RWPE1 (cell line): Measurements from ENCODE around the gene SLC25A13.
"Not testable (repeated sequence)": the region's sequence is repeated elsewhere in the genome, so short reads cannot be mapped to it uniquely, and the experiment has no call there.

Experiments used
- CTCF ChIA-PET: fragments of 350-600 bp; sonication (Branson Sonifier 250); formaldehyde crosslinking; extraction: SDS; loops from one replicate; lab custom pipeline; 2021; lab: Yijun Ruan, JAX
- POLR2A ChIA-PET: fragments of 400-600 bp; formaldehyde crosslinking; extraction: SDS; loops from one replicate; lab custom pipeline; 2020; ENCODE audit warnings: antibody characterized with exemption; ENCODE audit not compliant: low non-redundant PET; lab: Yijun Ruan, JAX
- DNase-seq: peaks from one replicate; pipeline ENCODE4 v3.0.0; 2012; ENCODE audit warnings: low spot score
- H3K27ac ChIP-seq: fragments of 450-650 bp; 2 replicates; pipeline ENCODE4 v1.5.1; 2017
- TF ChIP-seq, protein P1 (sequence below): fragments of 450-650 bp; conservative IDR thresholded peaks from 2 replicates; pipeline ENCODE4 v1.5.1; 2017; ENCODE audit warnings: low read depth, mild to moderate bottlenecking

SLC25A13 gene

DNA sequence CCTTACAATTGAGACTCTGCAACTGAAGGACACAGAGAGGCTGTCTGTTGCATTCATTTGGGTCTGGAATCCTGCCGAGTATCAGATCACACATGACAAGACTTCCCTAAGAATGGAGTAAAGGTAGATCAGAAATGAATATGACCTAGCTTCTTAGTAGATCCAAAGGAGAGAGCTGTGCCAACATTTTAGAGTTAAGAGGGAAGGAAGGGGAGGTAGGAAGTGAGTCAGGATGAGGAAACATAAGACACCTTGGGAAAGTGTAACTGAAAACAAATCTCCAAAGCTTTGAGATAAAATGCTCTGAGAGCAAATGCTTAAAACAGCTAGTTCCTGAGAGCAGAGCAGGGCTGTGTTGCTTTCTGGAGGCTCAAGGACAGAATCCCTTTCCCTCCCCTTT lies 6.1 kb upstream of the SLC25A13 start:
- DNase-seq: peak; percentile 41
- no peak overlapping the region for H3K27ac ChIP-seq
- POLR2A ChIA-PET: no interaction called here
- TF ChIP-seq, protein P1, sequence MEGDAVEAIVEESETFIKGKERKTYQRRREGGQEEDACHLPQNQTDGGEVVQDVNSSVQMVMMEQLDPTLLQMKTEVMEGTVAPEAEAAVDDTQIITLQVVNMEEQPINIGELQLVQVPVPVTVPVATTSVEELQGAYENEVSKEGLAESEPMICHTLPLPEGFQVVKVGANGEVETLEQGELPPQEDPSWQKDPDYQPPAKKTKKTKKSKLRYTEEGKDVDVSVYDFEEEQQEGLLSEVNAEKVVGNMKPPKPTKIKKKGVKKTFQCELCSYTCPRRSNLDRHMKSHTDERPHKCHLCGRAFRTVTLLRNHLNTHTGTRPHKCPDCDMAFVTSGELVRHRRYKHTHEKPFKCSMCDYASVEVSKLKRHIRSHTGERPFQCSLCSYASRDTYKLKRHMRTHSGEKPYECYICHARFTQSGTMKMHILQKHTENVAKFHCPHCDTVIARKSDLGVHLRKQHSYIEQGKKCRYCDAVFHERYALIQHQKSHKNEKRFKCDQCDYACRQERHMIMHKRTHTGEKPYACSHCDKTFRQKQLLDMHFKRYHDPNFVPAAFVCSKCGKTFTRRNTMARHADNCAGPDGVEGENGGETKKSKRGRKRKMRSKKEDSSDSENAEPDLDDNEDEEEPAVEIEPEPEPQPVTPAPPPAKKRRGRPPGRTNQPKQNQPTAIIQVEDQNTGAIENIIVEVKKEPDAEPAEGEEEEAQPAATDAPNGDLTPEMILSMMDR: no peak
- CTCF ChIA-PET: no interaction called here

DNA sequence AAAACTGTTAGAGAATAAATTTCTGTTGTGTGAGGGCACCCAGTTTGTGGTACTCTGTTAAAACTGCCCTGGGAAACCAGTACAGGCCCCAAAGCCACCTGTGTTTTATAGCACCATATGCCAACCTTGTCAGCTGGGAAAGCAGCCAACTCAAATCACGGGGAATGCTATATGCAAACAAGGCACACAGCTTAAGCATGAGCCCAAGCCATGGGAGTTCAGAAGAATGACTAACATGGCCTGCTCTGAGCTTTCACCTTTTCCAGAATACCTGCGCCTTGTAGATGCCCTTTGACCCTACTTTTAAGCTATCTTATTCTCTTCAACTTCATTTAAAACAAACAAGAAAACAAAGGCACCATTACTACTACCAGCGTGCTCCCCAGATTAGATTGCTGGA lies 5.5 kb upstream of the SLC25A13 start:
- TF ChIP-seq, protein P1: no peak
- no peak for DNase-seq
- ChIA-PET POLR2A (no interaction called here), CTCF (no interaction called here)
- no peak overlapping the region; the same call in 1 of the 2 replicates for H3K27ac ChIP-seq

DNA sequence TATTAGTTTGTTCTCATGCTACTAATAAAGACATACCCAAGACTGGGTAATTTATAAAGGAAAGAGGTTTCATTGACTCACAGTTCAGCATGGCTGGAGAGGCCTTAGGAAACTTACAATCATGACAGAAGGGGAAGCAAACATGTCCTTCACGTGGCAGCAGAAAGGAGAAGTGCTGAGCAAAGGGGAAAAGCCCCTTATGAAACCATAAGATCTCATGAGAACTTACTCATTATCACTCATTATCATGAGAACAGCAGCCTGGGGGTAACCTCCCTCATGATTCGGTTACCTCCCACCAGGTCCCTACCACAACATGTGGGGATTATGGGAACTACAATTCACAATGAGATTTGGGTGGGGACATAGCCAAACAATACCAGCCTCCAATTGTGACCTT lies 4.9 kb upstream of the SLC25A13 start:
- POLR2A ChIA-PET, CTCF ChIA-PET, H3K27ac ChIP-seq, DNase-seq: not testable (repeated sequence)

DNA sequence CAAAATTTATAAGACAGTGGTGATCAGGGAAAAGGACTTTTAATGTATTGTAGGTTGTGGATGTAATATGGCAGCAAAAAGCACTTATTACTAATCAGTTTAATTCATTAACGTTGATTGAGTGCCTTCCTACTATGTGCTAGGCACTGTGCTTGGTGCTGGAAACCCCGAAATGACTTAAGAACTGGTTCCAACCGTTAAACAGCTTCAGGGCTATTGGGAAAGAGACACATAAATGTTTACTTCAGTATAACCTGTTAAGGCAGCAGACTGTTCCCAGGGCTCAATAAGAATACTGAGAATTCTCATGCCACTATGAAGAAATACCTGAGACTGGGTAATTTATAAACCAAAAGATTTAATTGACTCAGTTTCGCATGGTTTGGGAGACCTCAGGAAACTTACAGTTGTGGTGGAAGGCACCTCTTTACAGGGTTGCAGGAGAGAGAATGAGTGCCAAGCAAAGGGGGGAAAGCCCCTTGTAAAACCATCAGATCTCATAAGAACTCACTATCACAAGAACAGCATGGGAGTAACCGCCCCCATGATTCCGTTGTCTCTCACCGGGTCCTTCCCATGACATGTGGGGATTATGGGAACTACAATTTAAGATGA lies 1.1 kb upstream of the SLC25A13 start:
- H3K27ac ChIP-seq: no peak overlapping the region
- no peak for DNase-seq
- TF ChIP-seq, protein P1: no peak
- ChIA-PET CTCF (no interaction called here), POLR2A (no interaction called here)

DNA sequence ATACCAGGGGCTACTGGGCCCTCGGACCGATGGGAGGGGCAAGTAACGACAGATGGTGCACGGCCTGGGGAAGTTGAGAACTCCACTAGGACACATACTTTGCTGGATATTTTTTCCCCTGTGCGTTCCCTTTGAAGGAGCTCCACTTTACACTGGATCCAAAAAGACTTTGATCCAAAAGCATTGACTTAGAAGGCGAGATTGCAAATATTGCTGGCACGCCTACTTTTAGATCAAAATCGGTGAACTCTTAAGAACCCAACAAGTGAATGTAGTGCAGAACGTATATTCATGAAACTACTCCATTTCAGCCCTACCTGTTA lies 436 bp upstream of the SLC25A13 start:
- TF ChIP-seq, protein P1: no peak
- no peak for DNase-seq
- ChIA-PET POLR2A (no interaction called here), CTCF (no interaction called here)
- peak overlapping the region; percentile 91 for H3K27ac ChIP-seq

DNA sequence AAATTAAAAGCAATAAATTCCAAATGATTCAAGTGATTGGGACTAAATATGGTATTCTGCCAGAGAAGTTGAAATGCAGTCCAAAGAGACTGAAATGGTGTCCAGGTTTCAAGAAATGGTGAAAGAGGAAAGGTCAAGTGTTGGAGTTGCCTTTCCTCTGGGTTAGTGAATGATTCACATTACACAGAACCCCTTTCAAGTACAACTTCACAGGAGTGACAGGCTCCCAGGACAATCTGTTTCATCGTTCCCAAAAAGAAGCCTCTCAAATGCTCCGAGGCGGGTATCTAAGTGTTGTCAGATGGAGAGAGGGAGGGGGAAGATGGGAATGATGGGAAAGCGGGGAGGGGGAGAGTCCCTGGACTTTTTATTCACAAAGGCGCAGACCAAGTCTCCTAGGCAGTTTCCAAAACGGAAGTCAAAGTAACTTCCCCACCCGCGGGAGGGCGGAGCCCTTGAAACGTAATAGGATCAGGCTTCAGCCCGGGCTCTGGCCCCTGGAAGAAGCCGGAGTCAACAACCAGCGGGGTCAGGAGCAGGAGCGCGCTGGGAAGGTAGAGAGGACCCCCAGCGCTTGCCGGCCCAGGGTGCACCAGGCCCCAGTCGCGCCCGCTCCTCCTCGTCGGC lies 754 bp downstream of the SLC25A13 start:
- peak; percentile 86 for DNase-seq
- H3K27ac ChIP-seq: peak overlapping the region; percentile 91
- ChIA-PET POLR2A (no interaction called here), CTCF (no interaction called here)
- TF ChIP-seq, protein P1: no peak

DNA sequence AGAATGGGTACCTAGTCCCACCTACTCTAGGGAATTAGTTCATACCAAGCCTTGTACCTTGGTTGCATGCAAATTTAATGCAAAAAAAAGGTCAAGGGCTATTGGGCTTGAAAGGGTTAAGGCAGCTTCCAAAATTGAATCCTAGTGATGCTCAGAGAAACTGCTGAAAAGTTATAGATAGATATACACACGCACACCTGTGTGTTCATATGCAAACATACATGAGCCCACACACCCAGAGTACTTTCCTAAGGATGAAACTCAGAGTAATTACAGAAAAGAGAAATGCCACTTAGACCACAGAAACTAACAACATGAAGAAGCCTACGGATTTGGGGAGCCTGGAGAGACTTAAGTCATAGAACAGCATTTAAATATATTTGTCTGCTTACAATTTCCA lies 1.5 kb downstream of the SLC25A13 start:
- no peak for DNase-seq
- ChIA-PET CTCF (no interaction called here), POLR2A (no interaction called here)
- no peak overlapping the region for H3K27ac ChIP-seq
- TF ChIP-seq, protein P1: no peak
